OCI-LY3 (cell line): ENCODE data around the gene GSS.

Source experiments
- EZH2phosphoT487 ChIP-seq: fragments of 200-600 bp; shearing (Covaris generic); IDR thresholded peaks from 2 replicates; pipeline ENCODE4 v1.6.1; 2018; ENCODE audit warnings: antibody characterized with exemption, mixed run types, low read depth
- TF ChIP-seq, protein P1 (sequence below): fragments of 200-600, 300-600 bp; sonication (generic); IDR thresholded peaks from 2 replicates; pipeline ENCODE4 v1.5.1; 2014; ENCODE audit warnings: antibody characterized with exemption, low read length, low read depth

DNA sequence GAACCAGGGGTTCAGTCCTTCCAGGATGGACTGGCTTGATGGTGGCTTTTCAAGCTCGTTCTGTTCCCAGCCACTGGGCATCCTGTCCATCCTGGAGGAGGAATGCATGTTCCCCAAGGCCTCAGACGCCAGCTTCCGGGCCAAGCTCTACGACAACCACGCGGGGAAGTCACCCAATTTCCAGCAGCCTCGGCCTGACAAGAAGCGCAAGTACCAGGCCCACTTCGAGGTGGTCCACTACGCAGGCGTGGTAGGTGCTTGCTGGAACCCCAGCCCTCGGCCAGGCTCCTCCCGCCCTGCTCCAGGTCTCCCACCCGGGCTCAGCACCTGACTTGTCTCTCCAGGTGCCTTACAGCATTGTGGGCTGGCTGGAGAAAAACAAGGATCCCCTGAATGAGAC lies 34.1 kb upstream of the GSS start:
- TF ChIP-seq, protein P1, sequence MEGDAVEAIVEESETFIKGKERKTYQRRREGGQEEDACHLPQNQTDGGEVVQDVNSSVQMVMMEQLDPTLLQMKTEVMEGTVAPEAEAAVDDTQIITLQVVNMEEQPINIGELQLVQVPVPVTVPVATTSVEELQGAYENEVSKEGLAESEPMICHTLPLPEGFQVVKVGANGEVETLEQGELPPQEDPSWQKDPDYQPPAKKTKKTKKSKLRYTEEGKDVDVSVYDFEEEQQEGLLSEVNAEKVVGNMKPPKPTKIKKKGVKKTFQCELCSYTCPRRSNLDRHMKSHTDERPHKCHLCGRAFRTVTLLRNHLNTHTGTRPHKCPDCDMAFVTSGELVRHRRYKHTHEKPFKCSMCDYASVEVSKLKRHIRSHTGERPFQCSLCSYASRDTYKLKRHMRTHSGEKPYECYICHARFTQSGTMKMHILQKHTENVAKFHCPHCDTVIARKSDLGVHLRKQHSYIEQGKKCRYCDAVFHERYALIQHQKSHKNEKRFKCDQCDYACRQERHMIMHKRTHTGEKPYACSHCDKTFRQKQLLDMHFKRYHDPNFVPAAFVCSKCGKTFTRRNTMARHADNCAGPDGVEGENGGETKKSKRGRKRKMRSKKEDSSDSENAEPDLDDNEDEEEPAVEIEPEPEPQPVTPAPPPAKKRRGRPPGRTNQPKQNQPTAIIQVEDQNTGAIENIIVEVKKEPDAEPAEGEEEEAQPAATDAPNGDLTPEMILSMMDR, result no peak
- TF ChIP-seq EZH2phosphoT487, result no peak
